Tibial nerve (tissue), 4 donors: ENCODE results near the gene SPATA17. TPM values are rescaled to one million over a fixed set of nuclear protein-coding genes. Genes with fewer than 3 reads are reported as not detected.

Experiments used
- DNase-seq, 2 donors: peaks; one replicate each; pipeline ENCODE4 v3.0.0-alpha.2; 2019; ENCODE audit warnings: low spot score in 2 of 2
- H3K27ac ChIP-seq, 4 donors: fragments of 200-600 bp; sonication (generic) in 3 of 4; one replicate each; pipeline ENCODE4 v1.5.1; 2017 to 2019; ENCODE audit warnings: mild to moderate bottlenecking in 1 of 4
- H3K27me3 ChIP-seq, 2 donors: fragments of 200-600 bp; sonication (generic) in 1 of 2; one replicate each; pipeline versions ENCODE4 v1.5.1 to v1.6.0; 2017 to 2019
- H3K36me3 ChIP-seq, 3 donors: fragments of 200-600 bp; sonication (generic); one replicate each; pipeline ENCODE4 v1.5.1; 2018 to 2019
- H3K4me1 ChIP-seq, 4 donors: fragments of 200-600 bp; sonication (generic) in 3 of 4; one replicate each; pipeline ENCODE4 v1.5.1; 2017 to 2019
- H3K4me3 ChIP-seq, 4 donors: fragments of 200-600 bp; sonication (generic) in 3 of 4; one replicate each; pipeline ENCODE4 v1.5.1; 2017 to 2019; ENCODE audit warnings: mild to moderate bottlenecking in 1 of 4, moderate library complexity in 1 of 4
- H3K9me3 ChIP-seq, 4 donors: fragments of 200-600 bp; sonication (generic) in 3 of 4; one replicate each; pipeline ENCODE4 v1.5.1; 2017 to 2019
- EP300 ChIP-seq, 2 donors: sonication (generic); formaldehyde crosslinking; IDR thresholded peaks; one replicate each; pipeline ENCODE4 v1.6.1; 2017; ENCODE audit warnings: antibody characterized with exemption in 2 of 2, mild to moderate bottlenecking in 1 of 2
- POLR2A ChIP-seq, 2 donors: fragments of 450-650 bp; IDR thresholded peaks; one replicate each; pipeline ENCODE4 v1.6.1; 2017; ENCODE audit warnings: antibody characterized with exemption in 2 of 2, mild to moderate bottlenecking in 2 of 2, moderate library complexity in 2 of 2
- WGBS, 2 donors: methylation state at CpG; one replicate each; pipeline ENCODE4 v1.1.5; 2018; 5-methylcytosine and 5-hydroxymethylcytosine counted together
- total RNA-seq, 4 donors: library from RNA; depleted of rRNA; stranded (reverse); fragments of >200 nt; gene quantifications; one replicate each; pipeline ENCODE4 v1.1.0, GENCODE V29; 2016
- TF ChIP-seq, protein P1 (sequence below), 5 experiments: fragments of 200-600 bp in 3 of 5; fragments of 450-650 bp in 2 of 5; sonication (generic) in 3 of 5; IDR thresholded peaks; one replicate each; pipeline ENCODE4 v1.5.1; 2016 to 2019; ENCODE audit warnings: antibody characterized with exemption in 5 of 5, mild to moderate bottlenecking in 3 of 5, moderate library complexity in 2 of 5

Gene SPATA17
- total RNA-seq, 4 donors from 2014 or later = 0.44 to 1.5 (median 0.91) TPM

- Histone ChIP-seq H3K27me3 (no peaks in the 10 kb centered on the region), H3K4me1 (no peaks in the 10 kb centered on the region), H3K9me3 (no peaks in the 10 kb centered on the region), H3K36me3 (peaks cover 0 to 5% (median 0%) of the 10 kb centered on the region in 3 donors), H3K27ac (no peak overlapping the region), H3K4me3 (no peak overlapping the region)
- no peak for TF ChIP-seq EP300 (IDR thresholded peaks at IDR 0.05)
- 76 to 82% methylated on average over 4 of the region's 4 CpGs for WGBS, 2 donors
- no peak for DNase-seq
Measured at GRCh38 chr1:217781056-217781455, 149.9 kb downstream of the SPATA17 start.

DNA sequence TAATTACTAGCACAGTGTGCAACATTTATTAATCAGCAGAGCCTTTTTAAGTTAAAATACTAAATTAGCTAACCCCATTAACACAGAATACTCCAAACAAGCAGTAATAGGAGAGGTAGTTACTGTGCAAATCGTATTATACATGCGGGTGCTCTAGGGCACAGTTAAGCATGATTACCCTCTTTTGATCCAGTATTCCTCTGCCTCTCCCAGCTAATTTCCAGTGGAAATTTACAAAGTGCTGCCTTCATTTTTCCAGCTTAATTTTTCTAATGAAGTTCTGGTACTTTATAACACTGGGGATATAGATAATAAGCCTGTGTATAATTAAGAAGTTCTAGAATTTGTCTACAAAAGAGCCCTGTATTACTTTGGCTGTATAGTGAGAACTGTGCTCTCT lies 159.9 kb downstream of the SPATA17 start:
- H3K36me3 ChIP-seq = no peaks in the 10 kb centered on the region
- no peak for DNase-seq
- TF ChIP-seq, protein P1, sequence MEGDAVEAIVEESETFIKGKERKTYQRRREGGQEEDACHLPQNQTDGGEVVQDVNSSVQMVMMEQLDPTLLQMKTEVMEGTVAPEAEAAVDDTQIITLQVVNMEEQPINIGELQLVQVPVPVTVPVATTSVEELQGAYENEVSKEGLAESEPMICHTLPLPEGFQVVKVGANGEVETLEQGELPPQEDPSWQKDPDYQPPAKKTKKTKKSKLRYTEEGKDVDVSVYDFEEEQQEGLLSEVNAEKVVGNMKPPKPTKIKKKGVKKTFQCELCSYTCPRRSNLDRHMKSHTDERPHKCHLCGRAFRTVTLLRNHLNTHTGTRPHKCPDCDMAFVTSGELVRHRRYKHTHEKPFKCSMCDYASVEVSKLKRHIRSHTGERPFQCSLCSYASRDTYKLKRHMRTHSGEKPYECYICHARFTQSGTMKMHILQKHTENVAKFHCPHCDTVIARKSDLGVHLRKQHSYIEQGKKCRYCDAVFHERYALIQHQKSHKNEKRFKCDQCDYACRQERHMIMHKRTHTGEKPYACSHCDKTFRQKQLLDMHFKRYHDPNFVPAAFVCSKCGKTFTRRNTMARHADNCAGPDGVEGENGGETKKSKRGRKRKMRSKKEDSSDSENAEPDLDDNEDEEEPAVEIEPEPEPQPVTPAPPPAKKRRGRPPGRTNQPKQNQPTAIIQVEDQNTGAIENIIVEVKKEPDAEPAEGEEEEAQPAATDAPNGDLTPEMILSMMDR (IDR thresholded peaks at IDR 0.05) = no peak
- no peak for TF ChIP-seq EP300 (IDR thresholded peaks at IDR 0.05)
- TF ChIP-seq POLR2A (IDR thresholded peaks at IDR 0.05) = no peak
- H3K4me3 ChIP-seq = no peak overlapping the region
- H3K27ac ChIP-seq = no peak overlapping the region
- WGBS, 2 donors = 66 to 71% methylated on average over 2 of the region's 2 CpGs
- no peaks in the 10 kb centered on the region for H3K4me1 ChIP-seq
- H3K27me3 ChIP-seq = no peaks in the 10 kb centered on the region
- no peaks in the 10 kb centered on the region for H3K9me3 ChIP-seq

DNA sequence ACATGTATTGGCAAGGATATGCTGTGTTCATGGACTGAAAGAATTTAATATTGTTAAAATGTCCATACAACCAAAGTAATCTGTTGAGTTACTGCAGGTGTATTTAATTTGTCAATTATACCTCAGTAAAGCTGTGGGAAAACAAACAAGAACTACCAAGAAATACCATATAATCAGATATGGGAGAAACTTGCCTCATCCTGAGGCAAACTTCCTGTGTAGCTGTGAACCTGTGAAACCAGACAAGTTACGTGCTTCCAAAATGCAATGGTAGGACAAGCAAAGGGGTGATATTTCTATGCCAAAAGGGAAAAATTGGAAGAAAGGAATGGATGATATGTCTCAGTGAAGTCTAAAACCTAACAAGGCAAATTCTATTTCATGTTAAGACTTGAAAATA lies 174.6 kb downstream of the SPATA17 start:
- TF ChIP-seq EP300 (IDR thresholded peaks at IDR 0.05) (no peak), POLR2A (IDR thresholded peaks at IDR 0.05) (no peak)
- TF ChIP-seq, protein P1 (IDR thresholded peaks at IDR 0.05) = no peak
- no peak overlapping the region for H3K4me3 ChIP-seq
- no peaks in the 10 kb centered on the region for H3K9me3 ChIP-seq
- DNase-seq = no peak
- WGBS, 2 donors = 94 to 96% methylated on average over 1 of the region's 1 CpG
- no peaks in the 10 kb centered on the region for H3K36me3 ChIP-seq
- no peak overlapping the region for H3K27ac ChIP-seq
- H3K4me1 ChIP-seq = no peaks in the 10 kb centered on the region
- H3K27me3 ChIP-seq = no peaks in the 10 kb centered on the region

DNA sequence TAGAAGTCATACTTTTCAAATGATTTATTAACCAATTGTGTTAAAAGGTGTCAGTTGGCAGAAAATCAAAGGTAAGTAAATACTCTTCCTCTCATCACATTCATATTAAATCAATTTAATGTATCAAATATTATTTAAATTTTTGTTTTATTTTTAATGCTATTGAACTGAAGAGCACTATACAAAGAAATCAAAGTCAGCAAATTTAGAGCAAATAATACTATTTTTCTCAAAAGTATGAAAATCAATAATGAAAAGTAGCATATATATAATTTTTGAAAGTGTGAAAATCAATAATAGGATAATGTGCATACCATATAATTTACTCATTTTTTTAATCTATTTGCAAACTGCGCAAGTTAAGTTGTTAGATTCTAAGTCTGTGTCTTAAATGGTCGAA lies 181.0 kb downstream of the SPATA17 start:
- H3K27me3 ChIP-seq = no peaks in the 10 kb centered on the region
- H3K36me3 ChIP-seq = no peaks in the 10 kb centered on the region
- no peak overlapping the region for H3K27ac ChIP-seq
- DNase-seq = no peak
- no peaks in the 10 kb centered on the region for H3K4me1 ChIP-seq
- peaks cover 0 to 2% (median 0%) of the 10 kb centered on the region in 4 donors for H3K9me3 ChIP-seq
- no peak overlapping the region for H3K4me3 ChIP-seq
- 94 to 97% methylated on average over 2 of the region's 2 CpGs for WGBS, 2 donors
- TF ChIP-seq EP300 (IDR thresholded peaks at IDR 0.05) (no peak), POLR2A (IDR thresholded peaks at IDR 0.05) (no peak)
- TF ChIP-seq, protein P1 (IDR thresholded peaks at IDR 0.05) = no peak

DNA sequence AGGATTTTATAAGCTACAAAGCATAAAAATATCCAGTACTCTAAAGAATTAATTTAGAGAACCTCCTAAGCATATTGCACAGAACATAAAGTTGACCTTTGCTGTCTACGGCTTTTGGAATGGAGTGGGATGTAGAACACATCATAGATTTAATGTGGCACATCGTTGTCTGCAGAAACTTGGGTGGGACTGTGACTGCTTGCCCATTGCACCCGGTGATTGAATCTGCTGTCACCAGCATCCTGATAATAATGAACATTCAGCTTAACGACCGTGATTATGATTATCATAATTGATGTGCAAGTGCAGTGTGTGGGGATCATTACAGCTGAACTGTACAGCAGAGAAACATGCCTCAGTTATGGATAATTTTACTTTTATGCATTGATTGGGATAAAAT lies 181.9 kb downstream of the SPATA17 start:
- no peak for TF ChIP-seq POLR2A (IDR thresholded peaks at IDR 0.05)
- TF ChIP-seq EP300 (IDR thresholded peaks at IDR 0.05) = no peak
- TF ChIP-seq, protein P1 (IDR thresholded peaks at IDR 0.05) = no peak
- Histone ChIP-seq H3K4me3 (no peak overlapping the region), H3K27me3 (no peaks in the 10 kb centered on the region), H3K4me1 (no peaks in the 10 kb centered on the region), H3K36me3 (no peaks in the 10 kb centered on the region), H3K27ac (no peak overlapping the region), H3K9me3 (peaks cover 0 to 6% (median 0%) of the 10 kb centered on the region in 4 donors)
- 75 to 87% methylated on average over 5 of the region's 5 CpGs for WGBS, 2 donors
- DNase-seq = no peak

DNA sequence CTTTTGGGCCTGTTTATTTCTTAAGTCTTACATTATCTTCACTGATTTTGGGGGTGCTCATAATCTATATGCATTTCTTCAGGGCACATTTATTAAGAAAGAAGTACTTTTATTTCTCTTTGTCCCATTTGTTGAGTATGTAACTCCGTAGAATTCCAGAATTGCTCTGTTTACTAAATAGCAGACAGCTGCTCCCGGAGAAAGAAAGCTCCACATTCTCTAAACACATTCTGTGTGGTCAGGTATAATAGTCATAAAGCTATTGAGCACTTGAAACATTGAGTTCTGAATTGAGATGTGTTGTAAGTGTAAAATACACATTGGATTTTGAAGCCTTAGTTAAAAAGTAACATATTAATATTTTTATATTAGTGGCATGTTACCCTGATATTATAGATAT lies 206.5 kb downstream of the SPATA17 start:
- no peaks in the 10 kb centered on the region for H3K9me3 ChIP-seq
- 33 to 38% methylated on average over 2 of the region's 2 CpGs for WGBS, 2 donors
- H3K4me3 ChIP-seq = no peak overlapping the region
- TF ChIP-seq EP300 (IDR thresholded peaks at IDR 0.05) = no peak
- H3K27me3 ChIP-seq = no peaks in the 10 kb centered on the region
- DNase-seq = no peak
- no peaks in the 10 kb centered on the region for H3K36me3 ChIP-seq
- H3K27ac ChIP-seq = no peak overlapping the region
- H3K4me1 ChIP-seq = no peaks in the 10 kb centered on the region
